ENCODE data around the gene SNX15. TPM values are rescaled to one million over a fixed set of nuclear protein-coding genes. Genes with fewer than 3 reads are reported as not detected.

The SNX15 gene
- total RNA-seq, 1 experiment from 2014 or later, result 21.0 TPM

DNA sequence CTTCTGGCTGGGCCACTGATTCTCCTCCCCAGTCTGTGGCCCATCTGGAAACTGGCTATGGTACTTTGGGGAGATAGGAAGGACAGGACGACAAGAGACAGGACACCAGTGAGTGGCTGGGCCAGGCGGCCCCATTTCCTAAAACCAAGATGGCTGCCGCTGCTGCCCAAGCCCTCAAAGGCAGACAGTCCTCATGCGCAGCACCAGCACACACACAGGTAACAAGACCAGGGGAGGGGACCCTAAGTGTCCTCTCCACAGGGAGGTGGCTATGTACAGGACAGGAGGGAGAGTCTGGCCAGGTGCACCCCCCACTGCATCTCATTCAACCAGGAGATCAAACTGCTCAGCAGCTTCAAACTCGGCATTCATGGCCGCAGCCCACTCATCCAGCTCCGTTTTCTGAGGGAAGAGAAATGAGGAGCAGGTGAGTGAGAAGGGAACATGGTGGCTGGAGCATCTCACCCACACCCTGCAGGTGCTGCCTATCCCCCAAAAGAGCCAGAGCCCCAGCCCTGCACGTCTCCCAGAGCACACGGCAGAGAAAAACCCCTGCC lies 51.6 kb downstream of the SNX15 start:
- TF ChIP-seq, protein P1, sequence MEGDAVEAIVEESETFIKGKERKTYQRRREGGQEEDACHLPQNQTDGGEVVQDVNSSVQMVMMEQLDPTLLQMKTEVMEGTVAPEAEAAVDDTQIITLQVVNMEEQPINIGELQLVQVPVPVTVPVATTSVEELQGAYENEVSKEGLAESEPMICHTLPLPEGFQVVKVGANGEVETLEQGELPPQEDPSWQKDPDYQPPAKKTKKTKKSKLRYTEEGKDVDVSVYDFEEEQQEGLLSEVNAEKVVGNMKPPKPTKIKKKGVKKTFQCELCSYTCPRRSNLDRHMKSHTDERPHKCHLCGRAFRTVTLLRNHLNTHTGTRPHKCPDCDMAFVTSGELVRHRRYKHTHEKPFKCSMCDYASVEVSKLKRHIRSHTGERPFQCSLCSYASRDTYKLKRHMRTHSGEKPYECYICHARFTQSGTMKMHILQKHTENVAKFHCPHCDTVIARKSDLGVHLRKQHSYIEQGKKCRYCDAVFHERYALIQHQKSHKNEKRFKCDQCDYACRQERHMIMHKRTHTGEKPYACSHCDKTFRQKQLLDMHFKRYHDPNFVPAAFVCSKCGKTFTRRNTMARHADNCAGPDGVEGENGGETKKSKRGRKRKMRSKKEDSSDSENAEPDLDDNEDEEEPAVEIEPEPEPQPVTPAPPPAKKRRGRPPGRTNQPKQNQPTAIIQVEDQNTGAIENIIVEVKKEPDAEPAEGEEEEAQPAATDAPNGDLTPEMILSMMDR (IDR thresholded peaks at IDR 0.05; ENCODE audit: unreplicated experiment), result no peak
- peak overlapping the region; percentile 57 for H3K27ac Mint-ChIP-seq (ENCODE audit: low read depth, unreplicated experiment)
- CTCF ChIA-PET, result interaction anchor here (0.5 to 2.0 kb wide), 7 partner anchors 9 to 583 kb away, joined by 3 to 6 read pairs (median 3); no protein-coding TSS in a partner anchor
- BruUV-seq (replicated peaks), result no TSS peak
- no peak overlapping the region for H3K4me3 Mint-ChIP-seq (ENCODE audit: unreplicated experiment)
- DNase-seq (ENCODE audit: unreplicated experiment), result no peak
- H3K9me3 Mint-ChIP-seq (ENCODE audit: unreplicated experiment), result no peaks in the 10 kb centered on the region
- H3K4me1 Mint-ChIP-seq (ENCODE audit: insufficient read depth, unreplicated experiment), result peaks cover 31% of the 10 kb centered on the region
- POLR2A ChIA-PET, result interaction anchor here (0.6 to 0.9 kb wide), 2 partner anchors 15 to 101 kb away, joined by 3 read pairs; no protein-coding TSS in a partner anchor
- H3K27me3 Mint-ChIP-seq (ENCODE audit: insufficient read depth, unreplicated experiment), result no peaks in the 10 kb centered on the region
- H3K36me3 Mint-ChIP-seq (ENCODE audit: insufficient read depth, unreplicated experiment), result no peaks in the 10 kb centered on the region
- intact Hi-C loops (cut with micrococcal nuclease), result loop anchor here (5.0 kb wide), 1 partner anchor 67 kb away; the partner anchor contains the start of gene ARL2

DNA sequence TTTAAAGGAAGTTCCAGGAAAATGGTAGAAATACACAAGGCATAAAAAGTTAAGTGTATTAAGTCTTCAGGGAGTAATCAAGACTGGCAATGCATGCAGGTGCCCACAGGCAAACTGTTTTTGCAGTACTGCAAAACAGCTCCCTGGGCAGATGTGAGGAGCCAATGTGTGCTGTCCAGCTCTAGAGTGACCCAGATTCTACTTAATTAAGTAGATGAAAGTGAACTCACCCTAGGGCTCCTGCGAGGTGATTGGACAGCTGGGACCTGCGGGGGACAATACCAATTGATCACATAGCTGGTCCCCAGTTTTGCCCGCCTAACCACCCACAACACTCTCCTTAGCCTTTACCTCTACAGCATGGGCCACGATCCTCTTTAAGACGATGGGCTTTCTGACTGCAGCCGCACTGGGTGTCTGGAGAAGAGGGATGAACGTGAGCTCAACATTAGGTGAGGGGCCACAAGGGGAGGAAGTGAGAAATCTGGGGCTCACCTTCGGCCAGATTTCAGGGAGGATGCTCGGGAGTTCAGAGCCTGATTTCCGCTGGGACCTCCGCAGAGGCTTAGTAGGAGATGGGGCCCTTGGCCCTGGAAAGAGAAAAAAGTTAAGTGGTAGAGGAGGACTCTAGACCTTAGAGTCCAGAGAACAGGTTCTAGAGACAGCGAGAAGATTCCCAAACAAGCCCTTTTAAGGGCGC lies 56.0 kb downstream of the SNX15 start:
- Mint-ChIP-seq H3K27me3 (ENCODE audit: insufficient read depth, unreplicated experiment) (no peaks in the 10 kb centered on the region), H3K4me3 (ENCODE audit: unreplicated experiment) (peak overlapping the region; percentile 99), H3K27ac (ENCODE audit: low read depth, unreplicated experiment) (peak overlapping the region; percentile 99), H3K9me3 (ENCODE audit: unreplicated experiment) (no peaks in the 10 kb centered on the region), H3K36me3 (ENCODE audit: insufficient read depth, unreplicated experiment) (peaks cover 32% of the 10 kb centered on the region), H3K4me1 (ENCODE audit: insufficient read depth, unreplicated experiment) (peaks cover 32% of the 10 kb centered on the region)
- intact Hi-C loops (cut with micrococcal nuclease), result loop anchor here (5.0 kb wide), 2 partner anchors 41 to 56 kb away; partner anchors contain the start of genes SAC3D1 and SNX15
- no peak for DNase-seq (ENCODE audit: unreplicated experiment)
- ChIA-PET POLR2A (interaction anchor here (0.7 to 1.7 kb wide), 6 partner anchors 14 to 56 kb away, joined by 3 to 11 read pairs (median 4); partner anchors contain the start of genes FAU, MRPL49, SNX15 and ZNHIT2), CTCF (interaction anchor here (0.7 to 1.7 kb wide), 2 partner anchors 33 to 43 kb away, joined by 3 to 10 read pairs; partner anchors contain the start of gene SAC3D1)
- TSS peak; percentile 54 for BruUV-seq (replicated peaks)
- TF ChIP-seq, protein P1 (IDR thresholded peaks at IDR 0.05; ENCODE audit: unreplicated experiment), result no peak

DNA sequence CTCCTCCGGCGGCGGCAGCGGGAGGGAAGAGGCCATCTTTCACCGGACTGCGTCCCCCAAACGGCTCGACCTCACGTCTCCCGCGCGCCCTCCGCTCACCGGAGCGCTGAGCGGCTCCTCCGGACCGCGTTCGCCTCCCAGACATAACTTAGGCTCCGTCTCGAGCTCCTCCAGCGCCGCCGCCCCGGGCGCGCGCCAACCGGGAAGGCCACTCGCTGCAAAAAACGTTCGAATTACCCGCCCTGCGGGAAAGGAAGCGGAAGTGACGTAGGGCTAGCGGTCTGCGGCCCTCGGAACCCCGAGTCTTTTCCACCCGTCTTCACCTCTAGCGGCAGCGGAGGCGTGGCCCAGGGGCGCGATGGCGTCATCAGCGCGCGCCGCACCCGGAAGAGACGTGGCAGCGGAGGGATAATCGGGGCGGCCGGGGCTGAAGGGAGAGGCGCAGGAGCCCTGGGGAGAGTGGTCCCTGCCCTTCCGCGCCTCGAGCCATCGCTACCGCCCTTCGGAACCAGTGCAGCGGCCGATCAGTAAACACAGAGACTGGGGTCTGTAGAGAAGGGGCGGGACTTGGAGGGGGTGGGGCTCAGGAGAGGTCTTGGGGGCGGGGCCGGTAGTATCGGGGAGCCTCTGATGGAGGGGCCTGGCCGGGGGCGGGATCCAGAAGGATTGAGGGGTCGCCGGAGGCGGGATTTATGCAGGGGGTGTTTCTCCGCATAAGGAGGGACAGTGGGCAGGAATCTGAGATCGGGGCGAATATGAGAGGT lies 56.8 kb downstream of the SNX15 start, which contains the start of the genes CDCA5 and ZFPL1:
Gene CDCA5, minus strand, starts transcription at position 207 of the 764 bp plus-strand sequence. Its CDS starts 62 bp downstream, at position 145.
Gene ZFPL1, plus strand, starts transcription at position 389 of the 764 bp plus-strand sequence. CDS start 477 bp downstream, outside the sequence.
- Mint-ChIP-seq H3K9me3 (ENCODE audit: unreplicated experiment) (no peaks in the 10 kb centered on the region), H3K4me3 (ENCODE audit: unreplicated experiment) (peak within 1 kb of the TSS; percentile 99), H3K36me3 (ENCODE audit: insufficient read depth, unreplicated experiment) (peaks cover 36% of the 10 kb centered on the region), H3K4me1 (ENCODE audit: insufficient read depth, unreplicated experiment) (peaks cover 25% of the 10 kb centered on the region), H3K27ac (ENCODE audit: low read depth, unreplicated experiment) (peak within 1 kb of the TSS; percentile 99), H3K27me3 (ENCODE audit: insufficient read depth, unreplicated experiment) (no peaks in the 10 kb centered on the region)
- CTCF ChIA-PET, result interaction anchor here (1.7 kb wide), 1 partner anchor 43 kb away, joined by 10 read pairs; the partner anchor contains the start of gene SAC3D1
- peak; percentile 94 for DNase-seq (ENCODE audit: unreplicated experiment)
- POLR2A ChIA-PET, result interaction anchor here (0.7 to 1.7 kb wide), 4 partner anchors 13 to 41 kb away, joined by 3 to 11 read pairs (median 4); partner anchors contain the start of gene ZNHIT2
- no TSS peak for BruUV-seq (replicated peaks)
- intact Hi-C loops (cut with micrococcal nuclease), result loop anchor here (5.0 kb wide), 2 partner anchors 42 to 57 kb away; partner anchors contain the start of genes SAC3D1 and SNX15
- TF ChIP-seq, protein P1 (IDR thresholded peaks at IDR 0.05; ENCODE audit: unreplicated experiment), result no peak

Measured in MCF 10A (cell line).